ACC112 (cell line): ENCODE data around the gene HAGHL.

Experiments used
- H2AFZ ChIP-seq: fragments of 200-600 bp; sonication (generic); one replicate; pipeline ENCODE4 v1.6.0; 2017; ENCODE audit warnings: antibody characterized with exemption, low read length; ENCODE audit not compliant: unreplicated experiment
- H3K27ac ChIP-seq: fragments of 200-600 bp; sonication (generic); 2 replicates; pipeline ENCODE4 v1.5.1; 2014; ENCODE audit warnings: low read depth, mild to moderate bottlenecking, antibody characterized with exemption, low read length, moderate library complexity
- H3K27me3 ChIP-seq: fragments of 200-600 bp; sonication (generic); 2 replicates; pipeline ENCODE4 v1.6.1; 2014; ENCODE audit warnings: mild to moderate bottlenecking, antibody characterized with exemption, low read length, moderate library complexity, mixed read lengths; ENCODE audit not compliant: insufficient read depth
- H3K36me3 ChIP-seq: fragments of 200-600 bp; sonication (generic); 2 replicates; pipeline ENCODE4 v1.6.1; 2016; ENCODE audit warnings: mild to moderate bottlenecking, antibody characterized with exemption, low read length, moderate library complexity, mixed read lengths; ENCODE audit not compliant: insufficient read depth
- H3K4me1 ChIP-seq: fragments of 200-600 bp; sonication (generic); one replicate; pipeline ENCODE4 v1.6.1; 2016; ENCODE audit warnings: low read length, mixed read lengths; ENCODE audit not compliant: insufficient read depth, unreplicated experiment, control insufficient read depth
- H3K4me3 ChIP-seq: fragments of 200-600 bp; sonication (generic); 2 replicates; pipeline ENCODE4 v1.5.1; 2014; ENCODE audit warnings: mild to moderate bottlenecking, low read depth, low read length
- H3K79me2 ChIP-seq: fragments of 200-600 bp; sonication (generic); one replicate; pipeline ENCODE4 v1.6.0; 2016; ENCODE audit warnings: low read length; ENCODE audit not compliant: control insufficient read depth, unreplicated experiment, insufficient read depth

Gene HAGHL

DNA sequence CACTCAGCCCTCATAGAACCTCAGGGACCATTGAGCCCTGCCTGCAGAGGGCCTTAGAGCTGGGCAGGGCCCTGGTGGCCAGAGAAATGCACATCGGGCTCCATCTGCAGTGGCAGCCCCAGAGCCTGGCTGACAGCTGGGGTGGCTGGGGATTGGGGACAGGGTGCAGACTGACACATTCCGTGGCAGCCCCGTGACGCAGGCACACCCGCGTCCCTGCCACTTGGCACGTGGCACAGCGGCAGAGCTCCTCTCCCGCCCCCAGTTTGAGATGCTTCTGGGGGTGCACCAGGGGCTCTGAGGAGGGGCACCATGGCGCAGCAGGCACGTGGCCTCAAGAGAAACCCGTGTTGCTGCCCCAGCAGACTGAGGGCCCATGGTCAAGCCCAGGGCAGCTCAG lies 23.5 kb upstream of the HAGHL start:
- Histone ChIP-seq H3K79me2 (no peaks in the 10 kb centered on the region), H3K27ac (no peak overlapping the region), H3K4me3 (no peak overlapping the region), H3K4me1 (no peaks in the 10 kb centered on the region), H3K36me3 (no peaks in the 10 kb centered on the region), H2AFZ (no peak overlapping the region), H3K27me3 (peaks cover 82% of the 10 kb centered on the region)

DNA sequence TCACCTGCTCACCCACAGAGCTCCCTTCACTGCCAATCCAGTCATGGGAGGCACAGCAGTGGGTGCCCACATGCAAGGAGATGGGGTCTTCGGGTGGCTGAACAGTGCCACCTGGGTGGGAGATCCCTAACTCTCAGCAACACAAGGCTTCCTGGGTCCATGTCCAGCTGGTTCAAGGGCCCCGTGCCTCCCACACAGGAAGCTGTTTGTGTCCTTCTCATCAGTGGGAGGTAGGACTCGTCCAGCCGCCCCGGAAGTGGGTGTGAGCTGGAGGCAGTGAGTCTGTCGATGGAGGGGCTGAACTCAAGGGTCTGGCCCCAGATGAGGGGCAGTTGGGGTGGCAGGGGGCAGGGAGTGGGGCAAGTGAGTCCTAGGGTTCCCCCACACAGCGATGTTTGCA lies 22.9 kb upstream of the HAGHL start:
- H2AFZ ChIP-seq, result no peak overlapping the region
- no peak overlapping the region for H3K4me3 ChIP-seq
- H3K4me1 ChIP-seq, result no peaks in the 10 kb centered on the region
- H3K27me3 ChIP-seq, result peaks cover 81% of the 10 kb centered on the region
- no peaks in the 10 kb centered on the region for H3K79me2 ChIP-seq
- no peaks in the 10 kb centered on the region for H3K36me3 ChIP-seq
- no peak overlapping the region for H3K27ac ChIP-seq

DNA sequence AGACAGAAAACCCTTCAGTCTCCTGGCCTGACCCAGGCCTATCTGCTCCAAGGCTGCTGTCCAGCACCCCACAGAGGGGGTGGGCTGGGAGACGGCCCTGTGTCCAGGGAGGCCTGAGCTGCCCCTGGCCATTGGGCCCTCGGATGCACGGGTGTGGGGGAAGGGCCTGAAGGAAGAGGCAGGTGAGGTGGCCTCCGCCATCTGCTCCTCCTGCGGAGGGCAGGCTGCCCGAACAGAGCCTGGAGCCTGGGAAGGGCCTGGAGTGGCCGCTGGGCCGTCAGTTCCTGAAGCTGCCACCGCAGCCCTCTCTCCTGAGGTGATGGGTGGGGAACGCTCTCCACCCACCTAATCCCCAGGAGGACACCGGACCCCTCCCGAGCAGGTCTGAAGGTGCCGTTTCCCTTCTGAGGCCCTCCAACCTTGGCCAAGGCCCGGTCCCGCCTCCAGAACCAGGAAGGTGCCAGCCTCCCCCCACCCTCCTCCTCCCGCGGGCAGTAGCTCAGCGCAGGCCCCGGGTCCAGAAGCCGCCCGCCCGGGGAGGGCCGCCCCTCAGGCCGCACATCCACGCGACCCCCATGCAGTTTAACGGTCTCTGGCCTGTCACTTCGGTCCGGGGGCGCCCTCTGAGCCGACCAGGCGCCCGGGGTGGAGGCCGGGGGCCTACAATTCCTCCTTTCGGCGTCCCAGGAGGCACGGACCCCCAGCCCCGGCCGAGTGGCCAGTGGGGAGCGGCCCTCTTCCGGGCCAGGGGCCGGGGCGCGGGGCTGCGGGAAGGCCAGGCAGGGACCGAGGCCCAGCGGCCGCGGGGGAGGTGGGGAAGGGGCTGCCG lies 22.1 kb upstream of the HAGHL start:
- Histone ChIP-seq H3K27ac (no peak overlapping the region), H3K27me3 (peaks cover 77% of the 10 kb centered on the region), H2AFZ (no peak overlapping the region), H3K36me3 (no peaks in the 10 kb centered on the region), H3K4me3 (no peak overlapping the region), H3K79me2 (no peaks in the 10 kb centered on the region), H3K4me1 (peaks cover 2% of the 10 kb centered on the region)

DNA sequence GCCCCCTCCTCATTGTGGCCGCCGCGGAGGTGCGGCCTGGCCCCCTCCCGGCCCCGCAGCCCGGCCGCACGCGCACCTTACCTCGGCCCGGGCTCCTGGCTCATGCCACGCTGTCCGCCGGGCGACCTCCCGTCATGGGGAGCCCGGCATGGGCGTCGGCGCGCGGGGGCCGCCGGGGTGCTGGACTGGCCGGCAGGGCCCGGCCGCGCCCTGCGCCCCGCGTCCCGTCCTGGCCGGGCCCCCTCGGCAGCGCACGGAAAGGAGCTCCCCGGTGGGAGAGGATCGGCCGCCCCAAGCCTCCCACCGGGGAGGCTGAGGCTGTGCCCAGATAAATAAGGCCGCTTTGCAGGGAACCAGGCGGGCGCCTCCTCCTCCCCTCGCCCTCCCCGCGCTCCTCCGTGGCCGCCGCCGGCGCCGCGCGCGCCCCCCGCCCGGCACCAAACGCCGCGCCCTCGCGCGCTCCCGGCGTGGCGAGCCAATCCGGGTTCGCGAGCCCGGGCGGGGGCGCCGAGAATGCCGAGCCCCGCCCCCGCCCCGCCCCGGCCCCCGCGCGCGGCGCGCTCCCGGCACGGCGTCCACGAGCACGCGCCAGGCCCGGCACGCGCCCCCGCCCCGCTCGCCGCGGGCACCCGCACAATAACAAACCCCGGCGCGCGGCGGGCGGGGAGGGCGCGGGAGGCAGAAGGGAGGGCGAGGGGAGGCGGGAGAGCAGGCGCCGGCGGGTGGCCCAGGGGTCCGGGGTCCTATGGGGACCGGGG lies 21.3 kb upstream of the HAGHL start, which contains the start of gene FBXL16:
Gene FBXL16 (minus strand): TSS at position 371 of the 758 bp plus-strand sequence. CDS start 8,396 bp downstream, outside the sequence.
- no peaks in the 10 kb centered on the region for H3K79me2 ChIP-seq
- no peaks in the 10 kb centered on the region for H3K36me3 ChIP-seq
- H3K27ac ChIP-seq, result no peak within 1 kb of the TSS
- H3K4me1 ChIP-seq, result peaks cover 10% of the 10 kb centered on the region
- no peak within 1 kb of the TSS; the same call in 1 of the 2 replicates for H3K4me3 ChIP-seq
- H2AFZ ChIP-seq, result no peak within 1 kb of the TSS
- H3K27me3 ChIP-seq, result peaks cover 75% of the 10 kb centered on the region

DNA sequence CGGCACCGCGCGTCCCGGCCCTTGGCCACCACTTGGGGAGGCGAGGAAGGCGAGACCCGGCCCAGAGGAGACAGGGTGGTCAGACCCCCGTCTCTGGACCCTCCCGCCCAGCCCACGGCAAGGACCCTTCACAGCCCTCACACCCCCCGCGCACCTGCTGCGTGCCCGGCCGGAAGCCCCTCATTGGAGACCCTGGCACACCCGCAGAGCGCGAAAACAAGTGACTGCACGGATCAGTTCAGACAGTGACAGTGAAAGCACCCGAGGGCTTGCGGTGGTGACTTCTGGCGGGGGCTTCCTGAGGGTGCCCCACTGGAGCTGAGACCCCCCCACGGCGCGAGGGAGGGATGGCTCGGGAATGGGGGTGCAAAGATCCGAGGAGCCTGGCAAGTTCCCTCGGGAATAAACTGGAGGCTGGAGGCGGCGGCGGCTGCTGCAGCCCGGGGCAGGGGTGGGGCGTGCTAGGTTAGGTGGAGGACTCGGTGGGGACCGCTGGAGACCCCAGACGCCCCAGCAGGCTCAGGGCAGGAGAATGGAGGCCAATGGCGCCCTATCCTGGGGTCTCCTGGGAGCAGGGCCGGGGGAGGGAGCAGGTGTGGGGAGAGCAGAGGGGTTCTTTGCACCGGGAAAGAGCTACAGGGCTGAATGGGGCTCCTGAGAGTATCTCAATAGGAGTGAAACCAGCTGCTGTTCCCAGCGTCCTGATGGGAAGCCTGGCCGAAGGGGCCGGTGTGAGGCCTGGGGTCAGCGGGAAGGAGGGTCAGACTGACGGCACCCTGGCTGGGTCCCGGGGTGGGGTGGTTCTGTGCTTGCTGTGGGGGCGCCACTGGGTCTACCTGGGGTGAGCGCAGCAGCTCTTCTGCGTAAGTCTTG lies 20.5 kb upstream of the HAGHL start:
- Histone ChIP-seq H3K27me3 (peaks cover 74% of the 10 kb centered on the region), H3K4me1 (peaks cover 10% of the 10 kb centered on the region), H3K79me2 (no peaks in the 10 kb centered on the region), H3K27ac (no peak overlapping the region), H2AFZ (no peak overlapping the region), H3K36me3 (no peaks in the 10 kb centered on the region), H3K4me3 (no peak overlapping the region)

DNA sequence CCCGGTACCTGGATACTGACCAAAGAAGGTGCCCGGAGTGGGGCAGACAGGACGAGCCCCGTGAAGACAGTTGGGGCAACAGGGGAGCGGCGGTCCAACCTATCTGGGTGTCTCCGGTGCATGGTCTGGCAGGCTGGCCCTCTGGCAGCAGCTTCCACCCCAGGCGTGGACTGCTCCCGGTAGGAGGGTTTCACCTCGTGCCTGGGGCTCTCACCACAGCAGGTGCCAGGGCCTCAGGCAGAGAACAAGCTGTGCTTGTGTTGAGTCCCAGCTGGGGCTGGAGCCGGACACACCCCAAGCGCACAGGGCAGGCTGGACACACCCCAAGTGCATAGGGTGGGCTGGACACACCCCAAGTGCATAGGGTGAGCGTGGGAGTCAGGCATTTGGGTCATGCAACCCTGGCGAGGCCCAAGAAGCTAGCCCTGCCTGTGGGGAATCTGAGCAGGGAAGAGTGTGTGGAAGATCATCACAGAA lies 19.8 kb upstream of the HAGHL start:
- no peaks in the 10 kb centered on the region for H3K79me2 ChIP-seq
- no peak overlapping the region for H2AFZ ChIP-seq
- no peak overlapping the region for H3K27ac ChIP-seq
- peaks cover 67% of the 10 kb centered on the region for H3K27me3 ChIP-seq
- no peaks in the 10 kb centered on the region for H3K36me3 ChIP-seq
- peaks cover 10% of the 10 kb centered on the region for H3K4me1 ChIP-seq
- no peak overlapping the region for H3K4me3 ChIP-seq

DNA sequence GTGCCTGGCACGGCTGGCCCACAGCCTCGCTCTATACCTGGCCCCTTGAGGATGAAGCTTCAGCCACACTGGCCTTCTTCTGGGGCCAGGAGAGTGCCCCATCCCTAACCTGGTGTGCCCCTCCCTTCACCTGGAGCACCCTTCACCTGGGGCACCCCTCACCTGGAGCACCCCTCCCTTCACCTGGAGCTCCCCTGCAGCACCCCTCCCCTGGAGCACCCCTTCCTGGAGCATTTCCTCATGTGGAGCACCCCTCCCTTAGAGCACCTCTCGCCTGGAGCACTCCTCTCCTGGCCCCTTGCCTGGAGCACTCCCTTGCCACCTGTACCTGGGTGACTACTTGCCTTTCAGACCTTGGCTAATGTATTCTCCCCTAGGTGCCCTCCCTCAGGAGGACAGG lies 18.9 kb upstream of the HAGHL start:
- Histone ChIP-seq H3K4me3 (no peak overlapping the region), H3K27me3 (peaks cover 58% of the 10 kb centered on the region), H3K36me3 (no peaks in the 10 kb centered on the region), H3K4me1 (peaks cover 10% of the 10 kb centered on the region), H3K27ac (no peak overlapping the region), H3K79me2 (no peaks in the 10 kb centered on the region), H2AFZ (no peak overlapping the region)

DNA sequence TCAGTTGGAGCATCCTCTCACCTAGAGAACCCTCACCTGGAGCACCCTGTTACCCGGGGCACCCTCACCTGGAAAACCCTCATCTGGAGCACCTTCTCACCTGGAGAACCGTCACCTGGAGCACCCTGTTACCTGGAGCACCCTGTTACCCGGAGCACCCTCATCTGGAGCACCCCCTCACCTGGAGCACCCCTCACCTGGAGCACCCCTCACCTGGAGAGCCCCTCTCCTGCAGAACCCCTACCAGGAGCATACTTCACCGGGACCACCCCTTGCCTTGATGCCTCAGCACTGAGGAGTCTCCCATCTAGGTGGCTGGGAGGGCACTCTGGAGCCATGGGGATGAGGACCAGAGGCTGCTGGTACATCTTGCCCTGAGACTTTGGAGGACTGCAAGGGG lies 17.9 kb upstream of the HAGHL start:
- Histone ChIP-seq H3K79me2 (no peaks in the 10 kb centered on the region), H3K27me3 (peaks cover 48% of the 10 kb centered on the region), H3K4me1 (peaks cover 10% of the 10 kb centered on the region), H3K4me3 (no peak overlapping the region), H2AFZ (no peak overlapping the region), H3K36me3 (no peaks in the 10 kb centered on the region), H3K27ac (no peak overlapping the region)

DNA sequence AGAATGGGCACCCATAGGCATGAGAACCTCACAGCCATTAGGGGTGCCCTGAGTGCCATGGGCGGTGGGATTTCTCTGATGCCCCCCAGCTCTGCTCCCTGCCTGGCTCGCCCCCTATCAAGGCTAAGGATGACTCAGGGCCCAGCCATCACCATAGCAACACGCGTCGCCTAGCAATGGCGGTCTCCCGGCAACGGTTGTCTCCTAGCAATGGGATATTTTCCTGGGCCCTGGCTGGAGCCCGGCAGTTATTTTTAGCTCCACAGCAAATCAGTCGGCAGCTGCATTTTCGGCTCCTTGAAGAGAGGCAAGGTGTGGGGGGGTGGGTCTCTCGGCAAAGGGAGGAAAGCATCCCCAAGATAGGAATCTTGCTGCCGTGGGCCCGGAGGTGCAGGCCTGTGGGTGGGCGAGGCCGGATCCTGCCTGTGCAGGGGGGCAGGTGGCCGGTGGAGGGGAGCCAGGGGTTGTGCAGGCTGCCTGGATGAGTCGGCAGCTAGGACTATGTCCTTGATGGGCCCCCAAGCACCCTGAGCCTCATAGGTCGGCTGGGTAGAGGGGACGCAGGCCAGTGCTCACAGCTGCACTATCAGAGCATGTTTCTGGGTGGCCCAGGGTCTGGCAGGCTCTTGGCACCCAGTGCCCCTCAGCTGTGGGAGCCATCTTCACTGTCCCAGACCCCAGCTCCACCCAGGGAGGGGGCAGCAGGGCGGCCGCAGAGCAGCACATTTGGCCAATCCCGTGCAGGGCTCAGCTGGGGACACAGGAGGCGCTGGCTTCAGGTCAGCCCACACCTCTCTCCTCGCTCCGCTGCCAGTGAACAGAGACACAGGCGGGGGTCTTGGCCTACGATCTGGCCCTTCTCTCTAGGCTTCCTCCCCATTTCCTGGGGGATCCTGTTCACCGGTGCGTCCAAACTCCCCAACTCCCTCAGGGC lies 17.1 kb upstream of the HAGHL start:
- Histone ChIP-seq H3K27me3 (peaks cover 40% of the 10 kb centered on the region), H3K36me3 (no peaks in the 10 kb centered on the region), H3K27ac (no peak overlapping the region), H3K4me1 (peaks cover 14% of the 10 kb centered on the region), H2AFZ (no peak overlapping the region), H3K79me2 (no peaks in the 10 kb centered on the region), H3K4me3 (no peak overlapping the region)
